ENCODE results near the gene CCR9. TPM values are rescaled to one million over a fixed set of nuclear protein-coding genes. Genes with fewer than 3 reads are reported as not detected.

CCR9 gene
- total and polyA plus RNA-seq, 7 donors: 0.55 TPM; not detected in 6

DNA sequence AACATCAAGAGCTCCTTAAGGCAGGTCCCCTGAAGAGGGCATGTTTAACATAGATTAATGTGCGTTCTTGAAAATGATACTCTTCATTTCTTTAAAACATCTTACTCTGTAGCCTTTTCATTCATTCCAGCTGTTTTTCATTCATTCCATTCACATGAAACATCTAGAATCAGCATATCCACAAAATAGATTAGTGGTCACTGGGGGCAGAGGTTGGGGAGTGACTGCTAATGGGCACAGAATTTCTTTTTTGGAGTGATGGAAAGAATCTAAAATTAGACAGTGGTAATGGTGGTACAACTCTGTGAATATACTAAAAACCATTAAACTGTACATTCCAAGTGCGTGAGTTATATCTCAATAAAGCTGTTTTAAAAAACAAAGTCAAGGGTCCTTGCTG is 41.5 kb downstream of the CCR9 start:
- Histone ChIP-seq H3K27me3 (no peaks in the 10 kb centered on the region), H3K4me3 (no peak overlapping the region), H3K36me3 (peaks cover 35 to 100% (median 48%) of the 10 kb centered on the region in 4 donors), H3K9me3 (no peaks in the 10 kb centered on the region), H3K27ac (no peak overlapping the region), H3K4me1 (no peaks in the 10 kb centered on the region)
- 92 to 97% methylated on average over 2 of the region's 2 CpGs for WGBS, 2 donors
- intact Hi-C loops (cut with DNase I): no loop called here
- no peak for DNase-seq
- TF ChIP-seq, protein P1, sequence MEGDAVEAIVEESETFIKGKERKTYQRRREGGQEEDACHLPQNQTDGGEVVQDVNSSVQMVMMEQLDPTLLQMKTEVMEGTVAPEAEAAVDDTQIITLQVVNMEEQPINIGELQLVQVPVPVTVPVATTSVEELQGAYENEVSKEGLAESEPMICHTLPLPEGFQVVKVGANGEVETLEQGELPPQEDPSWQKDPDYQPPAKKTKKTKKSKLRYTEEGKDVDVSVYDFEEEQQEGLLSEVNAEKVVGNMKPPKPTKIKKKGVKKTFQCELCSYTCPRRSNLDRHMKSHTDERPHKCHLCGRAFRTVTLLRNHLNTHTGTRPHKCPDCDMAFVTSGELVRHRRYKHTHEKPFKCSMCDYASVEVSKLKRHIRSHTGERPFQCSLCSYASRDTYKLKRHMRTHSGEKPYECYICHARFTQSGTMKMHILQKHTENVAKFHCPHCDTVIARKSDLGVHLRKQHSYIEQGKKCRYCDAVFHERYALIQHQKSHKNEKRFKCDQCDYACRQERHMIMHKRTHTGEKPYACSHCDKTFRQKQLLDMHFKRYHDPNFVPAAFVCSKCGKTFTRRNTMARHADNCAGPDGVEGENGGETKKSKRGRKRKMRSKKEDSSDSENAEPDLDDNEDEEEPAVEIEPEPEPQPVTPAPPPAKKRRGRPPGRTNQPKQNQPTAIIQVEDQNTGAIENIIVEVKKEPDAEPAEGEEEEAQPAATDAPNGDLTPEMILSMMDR (IDR thresholded peaks at IDR 0.05): no peak
- no peak for TF ChIP-seq POLR2AphosphoS5 (IDR thresholded peaks at IDR 0.05)
- TF ChIP-seq EP300 (IDR thresholded peaks at IDR 0.05): no peak
- TF ChIP-seq POLR2A (IDR thresholded peaks at IDR 0.05): no peak

- peak; percentile 65 for DNase-seq
Observed at GRCh38 chr3:45929042-45929679, 42.8 kb downstream of the CCR9 start.

GRCh38 chr3:45931496-45931895 is 45.2 kb downstream of the CCR9 start:
- no peak for DNase-seq
- Histone ChIP-seq H3K4me1 (no peaks in the 10 kb centered on the region), H3K27ac (no peak overlapping the region), H3K36me3 (peaks cover 47 to 100% (median 55%) of the 10 kb centered on the region in 4 donors), H3K4me3 (no peak overlapping the region), H3K27me3 (no peaks in the 10 kb centered on the region), H3K9me3 (no peaks in the 10 kb centered on the region)
- no peak for TF ChIP-seq EP300 (IDR thresholded peaks at IDR 0.05)
- no peak for TF ChIP-seq POLR2AphosphoS5 (IDR thresholded peaks at IDR 0.05)
- intact Hi-C loops (cut with DNase I): loop anchor here (10.0 kb wide), 1 partner anchor 513 kb away; no protein-coding TSS in a partner anchor
- 87 to 90% methylated on average over 6 of the region's 6 CpGs for WGBS, 2 donors

More at GRCh38 chr3:45929042-45929679, 42.8 kb downstream of the CCR9 start:
- Histone ChIP-seq H3K9me3 (no peaks in the 10 kb centered on the region), H3K36me3 (peaks cover 30 to 100% (median 39%) of the 10 kb centered on the region in 4 donors), H3K4me1 (no peaks in the 10 kb centered on the region), H3K4me3 (no peak overlapping the region), H3K27ac (no peak overlapping the region), H3K27me3 (no peaks in the 10 kb centered on the region)
- 74 to 76% methylated on average over 9 of the region's 9 CpGs for WGBS, 2 donors
- TF ChIP-seq, protein P1 (IDR thresholded peaks at IDR 0.05): peak in 3 of 4 experiments; percentile 13 to 49 (median 34)
- no peak for TF ChIP-seq POLR2AphosphoS5 (IDR thresholded peaks at IDR 0.05)
- intact Hi-C loops (cut with DNase I): no loop called here

GRCh38 chr3:45932112-45932511 is 45.8 kb downstream of the CCR9 start:
- no peak for TF ChIP-seq POLR2A (IDR thresholded peaks at IDR 0.05)
- TF ChIP-seq POLR2AphosphoS5 (IDR thresholded peaks at IDR 0.05): no peak
- TF ChIP-seq, protein P1 (IDR thresholded peaks at IDR 0.05): no peak
- no peak for TF ChIP-seq EP300 (IDR thresholded peaks at IDR 0.05)
- H3K36me3 ChIP-seq: peaks cover 50 to 100% (median 58%) of the 10 kb centered on the region in 4 donors
- H3K4me1 ChIP-seq: no peaks in the 10 kb centered on the region
- intact Hi-C loops (cut with DNase I): loop anchor here (10.0 kb wide), 1 partner anchor 513 kb away; no protein-coding TSS in a partner anchor
- H3K27me3 ChIP-seq: no peaks in the 10 kb centered on the region
- no peaks in the 10 kb centered on the region for H3K9me3 ChIP-seq
- WGBS, 2 donors: 91 to 92% methylated on average over 4 of the region's 4 CpGs
- peak; percentile 42 for DNase-seq
- H3K27ac ChIP-seq: no peak overlapping the region
- no peak overlapping the region for H3K4me3 ChIP-seq

GRCh38 chr3:45933591-45933990 is 47.2 kb downstream of the CCR9 start:
- peaks cover 47 to 97% (median 60%) of the 10 kb centered on the region in 4 donors for H3K36me3 ChIP-seq
- no peaks in the 10 kb centered on the region for H3K4me1 ChIP-seq
- WGBS, 2 donors: 85 to 93% methylated on average over 4 of the region's 4 CpGs
- H3K9me3 ChIP-seq: no peaks in the 10 kb centered on the region
- no peak overlapping the region for H3K27ac ChIP-seq
- no peak overlapping the region for H3K4me3 ChIP-seq
- no peak for DNase-seq
- no peaks in the 10 kb centered on the region for H3K27me3 ChIP-seq
- intact Hi-C loops (cut with DNase I): loop anchor here (10.0 kb wide), 1 partner anchor 511 kb away; no protein-coding TSS in a partner anchor
- TF ChIP-seq POLR2AphosphoS5 (IDR thresholded peaks at IDR 0.05): no peak
